ENCODE results near the gene TPSAB1. TPM values are rescaled to one million over a fixed set of nuclear protein-coding genes. Genes with fewer than 3 reads are reported as not detected.

Gene TPSAB1
- total RNA-seq, 1 donor, result not detected

DNA sequence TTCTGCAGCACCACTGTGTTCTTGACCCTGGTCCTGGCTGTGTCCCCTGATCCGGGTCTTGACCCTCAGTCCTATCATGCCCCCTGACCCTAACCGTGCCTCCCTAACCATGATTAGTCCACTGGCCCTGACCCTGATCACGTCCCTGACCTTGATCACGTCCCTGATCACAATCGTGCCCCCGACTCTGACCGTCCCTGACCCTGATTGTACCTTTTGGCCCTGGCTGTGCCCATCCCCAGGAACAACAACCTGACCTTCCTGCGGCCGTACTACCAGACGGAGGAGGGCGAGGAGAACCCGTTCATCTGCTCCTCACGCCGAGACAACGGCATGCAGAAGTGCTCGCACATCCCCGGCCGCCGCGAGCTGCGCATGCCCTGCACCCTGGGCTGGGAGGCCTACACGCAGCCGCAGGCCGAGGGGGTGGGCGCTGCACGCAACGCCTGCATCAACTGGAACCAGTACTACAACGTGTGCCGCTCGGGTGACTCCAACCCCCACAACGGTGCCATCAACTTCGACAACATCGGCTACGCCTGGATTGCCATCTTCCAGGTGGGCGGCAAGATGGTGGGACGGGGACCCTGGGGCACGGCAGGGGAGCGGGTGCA, 40.4 kb upstream of the TPSAB1 start:
- no peak overlapping the region for H3K4me2 ChIP-seq (ENCODE audit: insufficient read depth, low read length)

DNA sequence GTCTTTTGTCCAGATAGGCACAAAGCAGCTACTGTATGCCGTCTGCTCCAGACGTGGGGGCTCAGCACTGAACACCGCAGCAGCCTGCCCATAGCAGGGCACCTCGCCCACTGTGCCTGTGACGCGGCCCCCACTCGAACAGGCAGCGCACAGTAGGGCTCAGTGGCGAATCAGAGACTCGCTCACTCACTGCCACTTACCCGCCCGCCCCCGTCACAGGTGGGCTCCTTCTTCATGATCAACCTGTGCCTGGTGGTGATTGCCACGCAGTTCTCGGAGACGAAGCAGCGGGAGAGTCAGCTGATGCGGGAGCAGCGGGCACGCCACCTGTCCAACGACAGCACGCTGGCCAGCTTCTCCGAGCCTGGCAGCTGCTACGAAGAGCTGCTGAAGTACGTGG, 39.1 kb upstream of the TPSAB1 start:
- no peaks in the 10 kb centered on the region for H3K36me3 ChIP-seq (ENCODE audit: insufficient read depth, low read length)
- no peak overlapping the region for H2AFZ ChIP-seq (ENCODE audit: low read length)
- H3K4me1 ChIP-seq (ENCODE audit: insufficient read depth, low read length), result no peaks in the 10 kb centered on the region
- H3K27me3 ChIP-seq (ENCODE audit: insufficient read depth, low read length), result no peaks in the 10 kb centered on the region
- H3K27ac ChIP-seq (ENCODE audit: low read depth, low read length), result no peak overlapping the region
- no peaks in the 10 kb centered on the region for H4K20me1 ChIP-seq (ENCODE audit: insufficient read depth, low read length)
- H3K9me3 ChIP-seq (ENCODE audit: low read depth, low read length), result no peaks in the 10 kb centered on the region
- no peak overlapping the region for H3K4me2 ChIP-seq (ENCODE audit: insufficient read depth, low read length)
- no peak for DNase-seq (ENCODE audit: insufficient read length, low spot score, missing footprints)
- H3K79me2 ChIP-seq (ENCODE audit: insufficient read depth, low read length), result no peaks in the 10 kb centered on the region
- H3K4me3 ChIP-seq (ENCODE audit: insufficient read depth, low read length), result no peak overlapping the region
- TF ChIP-seq CTCF (IDR thresholded peaks at IDR 0.05; ENCODE audit: extremely low read depth, low read depth, low read length), result no peak

More for the DNA sequence above, 40.4 kb upstream of the TPSAB1 start:
- no peak for DNase-seq (ENCODE audit: insufficient read length, low spot score, missing footprints)
- no peaks in the 10 kb centered on the region for H3K27me3 ChIP-seq (ENCODE audit: insufficient read depth, low read length)
- H3K36me3 ChIP-seq (ENCODE audit: insufficient read depth, low read length), result no peaks in the 10 kb centered on the region
- no peaks in the 10 kb centered on the region for H3K79me2 ChIP-seq (ENCODE audit: insufficient read depth, low read length)
- no peaks in the 10 kb centered on the region for H3K4me1 ChIP-seq (ENCODE audit: insufficient read depth, low read length)
- no peak overlapping the region for H2AFZ ChIP-seq (ENCODE audit: low read length)
- no peak for TF ChIP-seq CTCF (IDR thresholded peaks at IDR 0.05; ENCODE audit: extremely low read depth, low read depth, low read length)
- H3K27ac ChIP-seq (ENCODE audit: low read depth, low read length), result no peak overlapping the region
- no peaks in the 10 kb centered on the region for H3K9me3 ChIP-seq (ENCODE audit: low read depth, low read length)
- no peak overlapping the region for H3K4me3 ChIP-seq (ENCODE audit: insufficient read depth, low read length)
- H4K20me1 ChIP-seq (ENCODE audit: insufficient read depth, low read length), result no peaks in the 10 kb centered on the region

- Histone ChIP-seq H3K9me3 (ENCODE audit: low read depth, low read length) (no peaks in the 10 kb centered on the region), H3K36me3 (ENCODE audit: insufficient read depth, low read length) (no peaks in the 10 kb centered on the region), H4K20me1 (ENCODE audit: insufficient read depth, low read length) (no peaks in the 10 kb centered on the region), H3K27me3 (ENCODE audit: insufficient read depth, low read length) (no peaks in the 10 kb centered on the region), H3K4me2 (ENCODE audit: insufficient read depth, low read length) (no peak overlapping the region), H2AFZ (ENCODE audit: low read length) (no peak overlapping the region), H3K4me3 (ENCODE audit: insufficient read depth, low read length) (no peak overlapping the region), H3K27ac (ENCODE audit: low read depth, low read length) (no peak overlapping the region), H3K79me2 (ENCODE audit: insufficient read depth, low read length) (no peaks in the 10 kb centered on the region), H3K4me1 (ENCODE audit: insufficient read depth, low read length) (no peaks in the 10 kb centered on the region)
- no peak for TF ChIP-seq CTCF (IDR thresholded peaks at IDR 0.05; ENCODE audit: extremely low read depth, low read depth, low read length)
- no peak for DNase-seq (ENCODE audit: insufficient read length, low spot score, missing footprints)
Observed at GRCh38 chr16:1202274-1202673, 38.2 kb upstream of the TPSAB1 start.

DNA sequence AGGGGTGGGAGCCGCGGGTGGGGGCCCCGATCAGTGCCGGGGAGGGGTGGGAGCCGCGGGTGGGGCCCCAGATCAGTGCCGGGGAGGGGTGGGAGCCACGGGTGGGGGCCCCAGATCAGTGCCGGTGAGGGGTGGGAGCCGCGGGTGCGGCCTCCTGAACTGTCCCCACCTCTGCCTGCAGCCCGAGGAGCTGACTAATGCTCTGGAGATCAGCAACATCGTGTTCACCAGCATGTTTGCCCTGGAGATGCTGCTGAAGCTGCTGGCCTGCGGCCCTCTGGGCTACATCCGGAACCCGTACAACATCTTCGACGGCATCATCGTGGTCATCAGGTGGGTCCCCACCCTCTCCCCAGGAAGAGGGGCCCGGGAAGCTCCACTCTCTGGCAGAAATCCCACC, 35.6 kb upstream of the TPSAB1 start:
- H3K27ac ChIP-seq (ENCODE audit: low read depth, low read length), result no peak overlapping the region
- no peaks in the 10 kb centered on the region for H4K20me1 ChIP-seq (ENCODE audit: insufficient read depth, low read length)
- H3K4me1 ChIP-seq (ENCODE audit: insufficient read depth, low read length), result no peaks in the 10 kb centered on the region
- no peaks in the 10 kb centered on the region for H3K79me2 ChIP-seq (ENCODE audit: insufficient read depth, low read length)
- no peaks in the 10 kb centered on the region for H3K36me3 ChIP-seq (ENCODE audit: insufficient read depth, low read length)
- no peak for TF ChIP-seq CTCF (IDR thresholded peaks at IDR 0.05; ENCODE audit: extremely low read depth, low read depth, low read length)
- no peak overlapping the region for H3K4me3 ChIP-seq (ENCODE audit: insufficient read depth, low read length)
- no peak overlapping the region for H3K4me2 ChIP-seq (ENCODE audit: insufficient read depth, low read length)
- no peaks in the 10 kb centered on the region for H3K9me3 ChIP-seq (ENCODE audit: low read depth, low read length)
- no peak for DNase-seq (ENCODE audit: insufficient read length, low spot score, missing footprints)
- H2AFZ ChIP-seq (ENCODE audit: low read length), result no peak overlapping the region
- H3K27me3 ChIP-seq (ENCODE audit: insufficient read depth, low read length), result no peaks in the 10 kb centered on the region
